ENCODE data around the gene EFNB2. TPM values are rescaled to one million over a fixed set of nuclear protein-coding genes. Genes with fewer than 3 reads are reported as not detected.

The EFNB2 gene
- total and polyA plus RNA-seq, 9 donors = 3.7 to 33.2 (median 13.5) TPM

GRCh38 chr13:106551350-106551749 lies 15.9 kb upstream of the EFNB2 start:
- TF ChIP-seq CTCF (IDR thresholded peaks at IDR 0.05) = no peak
- TF ChIP-seq EP300 (IDR thresholded peaks at IDR 0.05) = no peak
- no peak for TF ChIP-seq POLR2A (IDR thresholded peaks at IDR 0.05)
- Histone ChIP-seq H3K9me3 (no peaks in the 10 kb centered on the region), H3K4me3 (no peak overlapping the region), H3K36me3 (no peaks in the 10 kb centered on the region), H3K27me3 (no peaks in the 10 kb centered on the region), H3K4me1 (ENCODE audit: insufficient read depth) (peaks cover 3% of the 10 kb centered on the region), H3K27ac (no peak overlapping the region)
- intact Hi-C loops (cut with DNase I) = no loop called here
- no peak for DNase-seq
- WGBS, 3 donors = 98 to 100% (median 100%) methylated on average over 1 of the region's 1 CpG

- Histone ChIP-seq H3K4me1 (ENCODE audit: insufficient read depth) (peaks cover 2% of the 10 kb centered on the region), H3K4me3 (no peak overlapping the region), H3K9me3 (no peaks in the 10 kb centered on the region), H3K27me3 (no peaks in the 10 kb centered on the region), H3K27ac (no peak overlapping the region), H3K36me3 (no peaks in the 10 kb centered on the region)
- WGBS, 3 donors = 84 to 87% (median 85%) methylated on average over 4 of the region's 4 CpGs
- TF ChIP-seq CTCF (IDR thresholded peaks at IDR 0.05) (no peak), POLR2A (IDR thresholded peaks at IDR 0.05) (no peak), EP300 (IDR thresholded peaks at IDR 0.05) (no peak)
- DNase-seq = no peak
- intact Hi-C loops (cut with DNase I) = no loop called here
Measured at GRCh38 chr13:106550570-106551135, 15.2 kb upstream of the EFNB2 start.

- no peak for DNase-seq
- no peak overlapping the region for H3K4me3 ChIP-seq
- WGBS, 3 donors = 91 to 96% (median 94%) methylated on average over 3 of the region's 3 CpGs
- no peaks in the 10 kb centered on the region for H3K4me1 ChIP-seq (ENCODE audit: insufficient read depth)
- no peaks in the 10 kb centered on the region for H3K36me3 ChIP-seq
- intact Hi-C loops (cut with DNase I) = no loop called here
- H3K9me3 ChIP-seq = no peaks in the 10 kb centered on the region
- TF ChIP-seq CTCF (IDR thresholded peaks at IDR 0.05) (no peak), POLR2A (IDR thresholded peaks at IDR 0.05) (no peak), EP300 (IDR thresholded peaks at IDR 0.05) (no peak)
- H3K27me3 ChIP-seq = no peaks in the 10 kb centered on the region
- no peak overlapping the region for H3K27ac ChIP-seq
Measured at GRCh38 chr13:106548064-106548696, 12.7 kb upstream of the EFNB2 start.

GRCh38 chr13:106541826-106542225 lies 6.4 kb upstream of the EFNB2 start:
- H3K27ac ChIP-seq = no peak overlapping the region
- no peaks in the 10 kb centered on the region for H3K4me1 ChIP-seq (ENCODE audit: insufficient read depth)
- TF ChIP-seq CTCF (IDR thresholded peaks at IDR 0.05) (no peak), POLR2A (IDR thresholded peaks at IDR 0.05) (no peak), EP300 (IDR thresholded peaks at IDR 0.05) (no peak)
- no peaks in the 10 kb centered on the region for H3K27me3 ChIP-seq
- no peaks in the 10 kb centered on the region for H3K36me3 ChIP-seq
- no peak for DNase-seq
- 94 to 97% (median 94%) methylated on average over 1 of the region's 1 CpG for WGBS, 3 donors
- intact Hi-C loops (cut with DNase I) = no loop called here
- no peak overlapping the region for H3K4me3 ChIP-seq
- H3K9me3 ChIP-seq = no peaks in the 10 kb centered on the region

Measured in ovary (tissue), 9 donors.